ENCODE data around the gene LCK. TPM values are rescaled to one million over a fixed set of nuclear protein-coding genes. Genes with fewer than 3 reads are reported as not detected.

LCK gene
- polyA plus RNA-seq, 2 donors: 2.3 to 2.4 TPM

DNA sequence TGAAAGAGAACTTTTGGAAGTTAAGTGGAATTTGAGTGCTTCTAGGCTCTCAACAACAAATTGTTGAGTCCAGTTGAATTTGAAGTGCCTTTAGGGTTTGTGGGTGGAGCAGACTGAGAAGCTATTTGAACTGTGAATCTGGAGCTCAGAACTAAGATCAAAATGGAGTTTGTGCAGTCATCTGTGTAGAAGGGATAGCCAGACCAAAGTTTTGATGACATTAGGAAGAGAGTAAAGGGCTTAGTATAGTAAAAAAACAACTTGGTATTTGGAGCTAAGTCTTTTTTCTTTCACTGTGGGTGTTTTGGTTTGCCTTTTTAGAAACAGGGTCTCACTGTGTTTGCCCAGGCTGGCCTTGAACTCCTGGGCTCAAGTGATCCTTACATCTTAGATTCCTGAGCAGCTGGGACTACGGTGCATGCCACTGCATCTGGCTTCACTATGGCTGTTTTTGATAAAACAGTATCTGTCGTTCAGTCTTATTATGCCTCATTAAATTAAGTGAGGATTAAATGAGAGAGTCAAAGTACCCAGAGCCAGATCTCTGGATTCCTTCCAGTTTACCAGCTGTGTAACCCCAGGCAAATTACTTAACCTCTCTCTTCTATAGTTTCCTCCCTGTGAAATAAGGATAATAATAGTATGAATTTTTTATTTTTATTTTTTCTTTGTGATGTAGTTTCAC lies 60.8 kb downstream of the LCK start:
- WGBS, 2 donors: 46 to 51% methylated on average over 2 of the region's 2 CpGs
- no peak overlapping the region for H3K27ac ChIP-seq (ENCODE audit: low read depth in 2 of 2, low read length in 1 of 2)
- H3K36me3 ChIP-seq (ENCODE audit: control insufficient read depth in 2 of 2, insufficient read depth in 2 of 2, low read length in 1 of 2): peaks cover 3 to 4% of the 10 kb centered on the region in 2 donors
- no peaks in the 10 kb centered on the region for H3K4me1 ChIP-seq (ENCODE audit: control insufficient read depth in 2 of 2, insufficient read depth in 2 of 2, low read length in 1 of 2)
- H3K9me3 ChIP-seq (ENCODE audit: control insufficient read depth in 2 of 2, insufficient read depth in 1 of 2, low read depth in 1 of 2, low read length in 1 of 2): no peaks in the 10 kb centered on the region
- no peaks in the 10 kb centered on the region for H3K27me3 ChIP-seq (ENCODE audit: control insufficient read depth in 1 of 2, insufficient read depth in 2 of 2, low read length in 2 of 2)
- no peak overlapping the region for H3K4me3 ChIP-seq (ENCODE audit: low read depth in 1 of 2, low read length in 2 of 2)

GRCh38 chr1:32316903-32317277 lies 65.8 kb downstream of the LCK start:
- 78 to 81% methylated on average over 3 of the region's 3 CpGs for WGBS, 2 donors
- no peak overlapping the region for H3K27ac ChIP-seq (ENCODE audit: low read depth in 2 of 2, low read length in 1 of 2)
- H3K4me1 ChIP-seq (ENCODE audit: control insufficient read depth in 2 of 2, insufficient read depth in 2 of 2, low read length in 1 of 2): no peaks in the 10 kb centered on the region
- no peak overlapping the region for H3K4me3 ChIP-seq (ENCODE audit: low read depth in 1 of 2, low read length in 2 of 2)
- H3K36me3 ChIP-seq (ENCODE audit: control insufficient read depth in 2 of 2, insufficient read depth in 2 of 2, low read length in 1 of 2): peaks cover 4 to 9% of the 10 kb centered on the region in 2 donors
- no peaks in the 10 kb centered on the region for H3K9me3 ChIP-seq (ENCODE audit: control insufficient read depth in 2 of 2, insufficient read depth in 1 of 2, low read depth in 1 of 2, low read length in 1 of 2)
- no peaks in the 10 kb centered on the region for H3K27me3 ChIP-seq (ENCODE audit: control insufficient read depth in 1 of 2, insufficient read depth in 2 of 2, low read length in 2 of 2)

DNA sequence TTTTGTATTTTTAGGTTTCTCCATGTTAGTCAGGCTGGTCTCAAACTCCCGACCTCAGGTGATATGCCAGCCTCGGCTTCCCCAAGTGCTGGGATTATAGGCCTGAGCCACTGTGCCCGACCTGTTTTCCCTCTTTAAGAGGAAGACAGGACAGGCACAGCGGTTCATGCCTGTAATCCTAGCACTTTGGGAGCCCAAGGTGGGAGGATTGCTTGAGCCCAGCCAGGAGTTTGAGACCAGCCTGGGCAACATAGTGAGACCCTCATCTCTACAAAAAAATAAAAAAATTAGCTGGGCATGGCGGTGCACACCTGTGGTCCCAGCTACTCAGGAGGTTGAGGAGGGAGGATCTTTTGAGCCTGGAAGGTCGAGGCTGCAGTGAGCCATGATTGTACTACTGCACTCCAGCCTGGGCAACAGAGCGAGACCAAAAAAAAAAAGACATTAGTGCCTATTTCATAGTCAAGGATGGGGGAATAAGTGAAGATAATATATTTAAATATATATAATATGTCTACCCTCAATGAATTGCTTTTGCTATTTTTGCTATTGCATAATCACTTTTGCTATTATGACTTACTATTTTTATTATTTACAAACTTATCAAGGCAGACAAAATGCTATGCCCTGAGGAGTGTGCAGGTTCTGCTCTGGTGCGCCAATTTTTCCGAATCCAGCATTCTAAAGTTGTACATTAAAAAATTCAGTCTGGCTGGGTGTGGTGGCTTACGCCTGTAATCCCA lies 67.2 kb downstream of the LCK start:
- H3K4me1 ChIP-seq (ENCODE audit: control insufficient read depth in 2 of 2, insufficient read depth in 2 of 2, low read length in 1 of 2): no peaks in the 10 kb centered on the region
- 94 to 95% methylated on average over 10 of the region's 10 CpGs for WGBS, 2 donors
- H3K27me3 ChIP-seq (ENCODE audit: control insufficient read depth in 1 of 2, insufficient read depth in 2 of 2, low read length in 2 of 2): no peaks in the 10 kb centered on the region
- no peak overlapping the region for H3K4me3 ChIP-seq (ENCODE audit: low read depth in 1 of 2, low read length in 2 of 2)
- H3K27ac ChIP-seq (ENCODE audit: low read depth in 2 of 2, low read length in 1 of 2): no peak overlapping the region
- peaks cover 6 to 9% of the 10 kb centered on the region in 2 donors for H3K36me3 ChIP-seq (ENCODE audit: control insufficient read depth in 2 of 2, insufficient read depth in 2 of 2, low read length in 1 of 2)
- no peaks in the 10 kb centered on the region for H3K9me3 ChIP-seq (ENCODE audit: control insufficient read depth in 2 of 2, insufficient read depth in 1 of 2, low read depth in 1 of 2, low read length in 1 of 2)

- Histone ChIP-seq H3K27me3 (ENCODE audit: control insufficient read depth in 1 of 2, insufficient read depth in 2 of 2, low read length in 2 of 2) (no peaks in the 10 kb centered on the region), H3K9me3 (ENCODE audit: control insufficient read depth in 2 of 2, insufficient read depth in 1 of 2, low read depth in 1 of 2, low read length in 1 of 2) (no peaks in the 10 kb centered on the region), H3K4me3 (ENCODE audit: low read depth in 1 of 2, low read length in 2 of 2) (no peak overlapping the region), H3K36me3 (ENCODE audit: control insufficient read depth in 2 of 2, insufficient read depth in 2 of 2, low read length in 1 of 2) (peaks cover 7 to 10% of the 10 kb centered on the region in 2 donors), H3K27ac (ENCODE audit: low read depth in 2 of 2, low read length in 1 of 2) (no peak overlapping the region), H3K4me1 (ENCODE audit: control insufficient read depth in 2 of 2, insufficient read depth in 2 of 2, low read length in 1 of 2) (no peaks in the 10 kb centered on the region)
- 36 to 50% methylated on average over 5 of the region's 5 CpGs for WGBS, 2 donors
These were observed 70.7 kb downstream of the LCK start for GRCh38 chr1:32321712-32322291.

- Histone ChIP-seq H3K4me1 (ENCODE audit: control insufficient read depth in 2 of 2, insufficient read depth in 2 of 2, low read length in 1 of 2) (no peaks in the 10 kb centered on the region), H3K27me3 (ENCODE audit: control insufficient read depth in 1 of 2, insufficient read depth in 2 of 2, low read length in 2 of 2) (no peaks in the 10 kb centered on the region), H3K9me3 (ENCODE audit: control insufficient read depth in 2 of 2, insufficient read depth in 1 of 2, low read depth in 1 of 2, low read length in 1 of 2) (no peaks in the 10 kb centered on the region), H3K4me3 (ENCODE audit: low read depth in 1 of 2, low read length in 2 of 2) (no peak overlapping the region), H3K27ac (ENCODE audit: low read depth in 2 of 2, low read length in 1 of 2) (no peak overlapping the region), H3K36me3 (ENCODE audit: control insufficient read depth in 2 of 2, insufficient read depth in 2 of 2, low read length in 1 of 2) (peaks cover 21 to 44% of the 10 kb centered on the region in 2 donors)
- 94 to 95% methylated on average over 11 of the region's 11 CpGs for WGBS, 2 donors
These were observed 76.1 kb downstream of the LCK start for GRCh38 chr1:32327204-32327603.

DNA sequence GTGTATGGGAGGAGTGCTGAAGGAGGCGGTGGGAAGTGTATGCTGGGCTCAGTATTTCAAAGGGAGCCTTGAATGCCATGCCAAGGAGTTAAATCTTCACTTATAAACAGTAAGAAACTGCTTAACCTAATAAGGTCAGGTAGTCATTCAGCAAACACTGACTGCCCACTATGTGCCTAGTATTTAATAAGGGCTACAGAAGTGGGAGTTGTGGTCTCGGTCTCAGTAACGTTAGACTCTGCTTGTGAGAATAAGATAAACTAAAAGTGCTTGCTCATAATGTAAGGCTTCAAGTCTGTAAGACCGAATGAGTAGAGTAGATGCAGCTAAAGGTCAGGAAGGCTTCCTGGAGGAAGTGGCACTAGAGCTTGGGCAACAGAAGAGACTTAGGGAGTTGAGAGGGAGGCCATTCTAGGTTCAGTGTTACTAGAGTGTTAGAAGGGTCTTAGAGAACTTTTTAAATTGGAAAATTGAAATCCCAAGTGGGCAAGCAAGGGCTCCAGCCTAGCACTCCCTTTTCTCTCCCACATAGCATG lies 78.9 kb downstream of the LCK start:
- WGBS, 2 donors: 89 to 94% methylated on average over 4 of the region's 4 CpGs
- Histone ChIP-seq H3K27ac (ENCODE audit: low read depth in 2 of 2, low read length in 1 of 2) (no peak overlapping the region), H3K27me3 (ENCODE audit: control insufficient read depth in 1 of 2, insufficient read depth in 2 of 2, low read length in 2 of 2) (no peaks in the 10 kb centered on the region), H3K36me3 (ENCODE audit: control insufficient read depth in 2 of 2, insufficient read depth in 2 of 2, low read length in 1 of 2) (peaks cover 28 to 47% of the 10 kb centered on the region in 2 donors), H3K4me3 (ENCODE audit: low read depth in 1 of 2, low read length in 2 of 2) (no peak overlapping the region), H3K9me3 (ENCODE audit: control insufficient read depth in 2 of 2, insufficient read depth in 1 of 2, low read depth in 1 of 2, low read length in 1 of 2) (no peaks in the 10 kb centered on the region), H3K4me1 (ENCODE audit: control insufficient read depth in 2 of 2, insufficient read depth in 2 of 2, low read length in 1 of 2) (peaks cover 0 to 4% of the 10 kb centered on the region in 2 donors)

DNA sequence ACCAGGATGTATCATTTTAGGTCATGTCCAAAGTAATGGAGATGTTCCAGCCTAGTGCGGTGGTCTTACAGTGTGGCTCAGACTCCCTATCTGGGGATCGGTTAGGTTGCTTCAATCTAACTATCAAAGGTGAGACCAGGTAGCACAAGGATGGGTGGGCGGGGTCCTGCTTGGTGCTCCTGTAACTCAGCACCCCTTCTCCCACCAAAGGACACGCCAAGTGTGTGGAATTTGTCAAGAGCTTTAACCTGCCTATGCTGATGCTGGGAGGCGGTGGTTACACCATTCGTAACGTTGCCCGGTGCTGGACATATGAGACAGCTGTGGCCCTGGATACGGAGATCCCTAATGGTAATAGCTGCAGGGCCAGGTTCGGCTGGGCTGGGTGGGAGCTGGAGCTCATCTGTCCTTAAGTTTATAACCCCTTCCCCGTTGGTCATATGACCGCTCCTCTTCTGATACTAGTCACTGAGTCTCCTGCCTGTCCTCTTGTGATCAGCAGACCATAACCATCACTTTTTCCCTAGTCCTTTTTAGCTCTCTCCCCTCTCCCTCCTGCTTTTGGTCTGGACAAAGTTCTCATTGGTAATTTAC lies 79.6 kb downstream of the LCK start:
- Histone ChIP-seq H3K4me3 (ENCODE audit: low read depth in 1 of 2, low read length in 2 of 2) (no peak overlapping the region), H3K27me3 (ENCODE audit: control insufficient read depth in 1 of 2, insufficient read depth in 2 of 2, low read length in 2 of 2) (no peaks in the 10 kb centered on the region), H3K36me3 (ENCODE audit: control insufficient read depth in 2 of 2, insufficient read depth in 2 of 2, low read length in 1 of 2) (peaks cover 28 to 47% of the 10 kb centered on the region in 2 donors), H3K27ac (ENCODE audit: low read depth in 2 of 2, low read length in 1 of 2) (no peak overlapping the region), H3K4me1 (ENCODE audit: control insufficient read depth in 2 of 2, insufficient read depth in 2 of 2, low read length in 1 of 2) (peaks cover 0 to 4% of the 10 kb centered on the region in 2 donors), H3K9me3 (ENCODE audit: control insufficient read depth in 2 of 2, insufficient read depth in 1 of 2, low read depth in 1 of 2, low read length in 1 of 2) (no peaks in the 10 kb centered on the region)
- 92% methylated on average over 12 of the region's 12 CpGs for WGBS, 2 donors

DNA sequence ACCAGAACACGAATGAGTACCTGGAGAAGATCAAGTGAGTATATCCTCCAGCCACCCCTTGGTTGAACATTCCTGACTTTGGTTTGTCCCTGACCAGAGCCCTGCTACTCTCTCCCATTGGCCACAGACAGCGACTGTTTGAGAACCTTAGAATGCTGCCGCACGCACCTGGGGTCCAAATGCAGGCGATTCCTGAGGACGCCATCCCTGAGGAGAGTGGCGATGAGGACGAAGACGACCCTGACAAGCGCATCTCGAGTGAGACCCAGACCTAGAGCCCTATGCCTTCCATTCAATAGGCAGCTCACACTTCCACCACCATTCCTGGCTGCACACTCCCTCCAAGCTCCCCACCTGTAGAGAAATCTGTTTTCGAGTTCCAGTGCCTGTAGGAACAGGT lies 80.5 kb downstream of the LCK start:
- no peaks in the 10 kb centered on the region for H3K9me3 ChIP-seq (ENCODE audit: control insufficient read depth in 2 of 2, insufficient read depth in 1 of 2, low read depth in 1 of 2, low read length in 1 of 2)
- no peaks in the 10 kb centered on the region for H3K27me3 ChIP-seq (ENCODE audit: control insufficient read depth in 1 of 2, insufficient read depth in 2 of 2, low read length in 2 of 2)
- no peak overlapping the region for H3K4me3 ChIP-seq (ENCODE audit: low read depth in 1 of 2, low read length in 2 of 2)
- 89 to 92% methylated on average over 12 of the region's 12 CpGs for WGBS, 2 donors
- H3K27ac ChIP-seq (ENCODE audit: low read depth in 2 of 2, low read length in 1 of 2): no peak overlapping the region
- peaks cover 4 to 7% of the 10 kb centered on the region in 2 donors for H3K4me1 ChIP-seq (ENCODE audit: control insufficient read depth in 2 of 2, insufficient read depth in 2 of 2, low read length in 1 of 2)
- peaks cover 28 to 47% of the 10 kb centered on the region in 2 donors for H3K36me3 ChIP-seq (ENCODE audit: control insufficient read depth in 2 of 2, insufficient read depth in 2 of 2, low read length in 1 of 2)

GRCh38 chr1:32332290-32333079 lies 81.4 kb downstream of the LCK start:
- Histone ChIP-seq H3K4me3 (ENCODE audit: low read depth in 1 of 2, low read length in 2 of 2) (no peak overlapping the region), H3K36me3 (ENCODE audit: control insufficient read depth in 2 of 2, insufficient read depth in 2 of 2, low read length in 1 of 2) (peaks cover 19 to 38% of the 10 kb centered on the region in 2 donors), H3K9me3 (ENCODE audit: control insufficient read depth in 2 of 2, insufficient read depth in 1 of 2, low read depth in 1 of 2, low read length in 1 of 2) (no peaks in the 10 kb centered on the region), H3K27ac (ENCODE audit: low read depth in 2 of 2, low read length in 1 of 2) (peak overlapping the region in 1 of 2 donors; percentile 33), H3K4me1 (ENCODE audit: control insufficient read depth in 2 of 2, insufficient read depth in 2 of 2, low read length in 1 of 2) (peaks cover 5 to 8% of the 10 kb centered on the region in 2 donors), H3K27me3 (ENCODE audit: control insufficient read depth in 1 of 2, insufficient read depth in 2 of 2, low read length in 2 of 2) (no peaks in the 10 kb centered on the region)
- WGBS, 2 donors: 55 to 56% methylated on average over 3 of the region's 3 CpGs

Data from esophagus (tissue), 2 donors.